Measurements from ENCODE around the gene MYO3B. TPM values are rescaled to one million over a fixed set of nuclear protein-coding genes. Genes with fewer than 3 reads are reported as not detected.
"Not testable (repeated sequence)": the region's sequence is repeated elsewhere in the genome, so short reads cannot be mapped to it uniquely, and the experiment has no call there.

MYO3B gene
- total RNA-seq, 1 donor from 2014 or later = 14.1 TPM

DNA sequence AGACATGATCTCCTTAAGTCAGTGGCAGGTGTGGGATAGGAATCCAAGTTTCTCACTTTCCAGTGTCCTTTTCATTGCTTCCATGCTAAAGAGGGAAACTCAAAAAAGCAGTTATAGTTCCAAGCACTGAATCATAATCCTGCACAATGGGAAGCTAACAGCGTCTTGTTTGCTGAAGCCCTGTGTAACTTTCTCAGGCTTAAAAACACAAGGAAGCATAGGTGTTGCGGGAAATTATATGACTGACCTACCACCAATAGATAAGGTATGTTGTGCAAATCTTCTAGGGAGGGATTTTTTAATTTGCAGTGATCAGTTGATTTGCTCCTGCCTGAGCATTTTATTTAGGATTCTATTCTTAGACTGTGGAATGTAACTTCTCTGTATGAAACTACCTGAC lies 250.9 kb downstream of the MYO3B start:
- no peak for DNase-seq (ENCODE audit: low spot score)

DNA sequence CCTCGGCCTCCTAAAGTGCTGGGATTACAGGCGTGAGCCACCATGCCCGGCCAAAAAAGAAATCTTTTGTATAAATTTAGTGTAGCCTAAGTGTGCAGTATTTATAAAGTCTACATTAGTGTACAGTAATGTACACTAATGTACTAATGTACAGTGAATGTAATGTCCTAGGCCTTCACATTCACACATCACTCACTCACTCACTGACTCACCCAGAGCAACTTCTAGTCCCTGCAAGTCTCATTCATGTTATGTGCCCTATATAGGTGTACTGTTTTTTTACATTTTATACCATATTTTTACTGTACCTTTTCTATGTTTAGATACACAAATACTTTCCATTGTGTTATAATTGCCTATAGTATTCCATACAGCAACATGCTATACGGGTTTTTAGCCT lies 254.9 kb downstream of the MYO3B start:
- DNase-seq (ENCODE audit: low spot score) = no peak

DNA sequence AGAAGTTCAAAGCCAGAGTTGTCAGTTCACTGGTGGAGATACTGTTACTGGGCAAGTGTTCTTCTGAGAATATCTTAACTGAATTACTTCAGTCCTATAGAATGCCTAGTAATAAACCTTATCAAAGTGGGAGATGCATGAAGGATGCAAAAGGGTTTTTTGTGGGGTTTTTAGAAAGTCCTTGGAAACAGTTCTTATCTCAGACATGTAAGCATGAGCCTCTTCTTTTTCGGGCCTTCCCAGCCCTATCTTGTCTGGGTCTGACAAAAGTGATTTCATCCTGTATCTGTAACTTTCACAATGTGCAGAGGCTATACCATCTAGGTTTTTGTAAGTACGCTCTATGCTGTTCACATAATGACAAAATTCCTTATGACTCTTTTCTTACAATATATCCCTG lies 255.5 kb downstream of the MYO3B start:
- DNase-seq (ENCODE audit: low spot score) = no peak

DNA sequence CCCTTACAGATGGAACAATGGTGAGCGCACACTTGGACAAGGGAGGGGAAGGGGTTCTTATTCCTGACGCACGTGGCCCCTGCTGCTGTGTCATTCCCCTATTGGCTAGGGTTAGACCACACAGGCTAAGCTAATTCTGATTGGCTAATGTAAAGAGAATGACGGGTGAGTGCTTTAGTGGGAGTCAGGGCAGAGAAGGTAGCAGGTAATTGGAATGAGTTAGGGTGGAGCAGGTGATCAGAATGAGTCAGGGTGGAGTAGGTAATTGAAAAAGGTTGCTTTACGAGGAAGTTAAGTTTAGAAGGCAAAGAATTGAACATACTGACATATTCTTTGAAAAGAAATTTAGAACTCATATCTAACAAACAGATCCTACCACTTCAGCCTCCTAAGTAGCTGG lies 256.4 kb downstream of the MYO3B start:
- DNase-seq (ENCODE audit: low spot score) = not testable (repeated sequence)

DNA sequence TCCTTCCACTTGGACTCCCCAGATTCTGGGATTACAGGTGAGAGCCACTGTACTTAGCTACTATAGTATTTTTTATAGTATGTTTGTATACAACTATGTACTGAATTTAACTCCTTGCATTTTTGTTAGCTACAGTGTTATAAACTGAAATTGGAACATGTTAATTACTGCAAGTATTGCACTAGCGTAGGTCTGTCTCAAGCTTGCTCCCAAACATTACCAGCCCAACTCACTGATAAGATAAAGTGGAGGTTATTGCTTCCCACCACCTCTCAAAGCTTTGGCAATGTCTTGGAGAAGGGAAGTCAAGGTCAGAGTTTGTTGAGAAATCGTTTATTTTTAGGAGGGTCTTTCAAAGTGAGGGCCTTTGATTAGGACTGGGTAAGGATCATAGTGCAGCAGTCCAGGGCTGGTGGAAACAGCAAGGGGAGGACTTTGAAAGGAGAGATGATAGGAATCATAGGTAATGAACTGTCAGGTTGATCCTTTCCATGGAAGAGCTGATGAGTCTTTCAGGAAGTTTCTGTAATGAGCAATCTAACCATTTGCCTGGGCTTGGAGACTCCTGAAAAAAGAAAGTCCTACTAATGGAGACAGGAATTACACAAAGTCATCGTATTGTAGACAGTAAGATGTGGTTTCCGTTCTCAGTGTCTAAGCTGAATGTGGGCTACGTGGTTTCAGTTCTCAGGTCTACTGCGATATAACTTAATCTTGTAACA lies 257.1 kb downstream of the MYO3B start:
- DNase-seq (ENCODE audit: low spot score) = no peak

DNA sequence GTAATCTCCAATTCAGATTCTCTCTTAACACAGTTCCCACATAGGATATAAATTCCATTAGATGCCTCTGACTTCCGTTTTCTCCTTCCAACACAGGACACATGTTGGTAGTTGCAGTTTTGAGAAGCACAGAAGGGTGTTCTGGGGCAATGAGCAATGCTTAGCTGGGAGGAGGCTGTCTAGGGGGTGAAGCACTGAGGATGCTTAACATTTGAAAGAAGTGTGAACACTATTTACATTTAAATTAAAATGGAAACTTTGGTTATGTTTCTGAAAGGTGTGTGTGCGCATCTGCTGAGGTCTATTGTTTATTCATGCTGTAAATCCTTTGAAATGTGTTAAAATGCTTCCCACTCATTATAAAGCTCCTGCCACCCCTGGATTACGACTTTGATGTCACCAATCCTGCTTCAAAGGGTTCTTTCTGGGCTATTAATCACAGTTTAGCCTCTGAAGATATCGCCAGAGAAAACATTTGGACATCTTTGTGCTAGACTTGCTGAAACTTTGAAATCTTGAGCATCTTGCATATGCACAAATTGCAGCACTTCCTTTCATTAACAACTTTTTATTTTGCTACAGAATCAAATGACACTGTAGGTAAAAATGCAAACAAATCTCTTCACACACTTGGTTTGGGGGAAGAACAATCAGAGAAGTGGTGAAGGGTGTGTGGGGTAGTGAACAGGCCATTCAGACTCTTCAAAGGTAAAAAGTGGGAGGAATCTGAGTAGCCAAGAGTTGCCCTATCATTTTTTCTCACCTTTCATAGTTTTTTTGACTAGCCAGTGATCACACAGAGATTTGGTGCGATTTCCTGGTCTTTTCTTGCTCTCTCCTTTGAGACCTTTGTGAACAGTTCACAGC lies 258.4 kb downstream of the MYO3B start:
- no peak for DNase-seq (ENCODE audit: low spot score)

DNA sequence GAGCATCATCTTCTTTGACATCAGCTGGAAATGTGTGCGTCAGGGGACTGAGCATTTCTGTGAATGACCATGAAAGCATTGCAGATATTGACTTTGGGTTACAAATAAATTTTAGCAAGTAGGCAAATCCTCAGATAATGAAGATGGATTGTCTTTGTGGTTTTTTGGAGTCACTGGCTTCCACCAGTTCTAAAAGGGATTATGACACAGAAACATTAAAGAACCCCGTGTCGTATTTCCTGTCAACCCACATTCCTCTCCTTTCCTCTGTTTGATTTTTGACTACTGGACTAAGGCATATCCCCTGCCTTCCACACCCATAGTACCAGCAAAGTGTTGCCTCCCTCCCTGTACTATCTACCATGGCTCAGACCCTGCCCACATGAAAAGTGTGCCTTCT lies 268.1 kb downstream of the MYO3B start:
- no peak for DNase-seq (ENCODE audit: low spot score)

DNA sequence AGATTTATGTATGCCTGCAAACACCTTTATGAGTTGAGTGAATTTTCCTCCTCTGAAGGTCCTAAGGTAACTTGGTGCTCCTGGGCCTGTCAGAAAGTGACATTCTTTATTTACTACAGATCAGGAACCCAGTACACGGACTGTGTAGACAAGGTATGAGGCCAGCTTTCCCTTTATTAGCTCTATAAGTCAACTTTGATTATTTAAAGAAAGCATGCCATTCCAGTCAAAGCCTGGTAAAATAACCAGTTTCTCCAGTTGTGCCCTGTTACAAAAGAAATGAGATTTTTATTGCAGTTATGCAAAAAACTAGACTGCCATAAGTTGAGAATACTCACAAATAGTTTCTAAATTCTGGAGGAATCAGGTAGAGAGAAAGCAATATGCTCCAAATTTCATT lies 271.1 kb downstream of the MYO3B start:
- DNase-seq (ENCODE audit: low spot score) = no peak

DNA sequence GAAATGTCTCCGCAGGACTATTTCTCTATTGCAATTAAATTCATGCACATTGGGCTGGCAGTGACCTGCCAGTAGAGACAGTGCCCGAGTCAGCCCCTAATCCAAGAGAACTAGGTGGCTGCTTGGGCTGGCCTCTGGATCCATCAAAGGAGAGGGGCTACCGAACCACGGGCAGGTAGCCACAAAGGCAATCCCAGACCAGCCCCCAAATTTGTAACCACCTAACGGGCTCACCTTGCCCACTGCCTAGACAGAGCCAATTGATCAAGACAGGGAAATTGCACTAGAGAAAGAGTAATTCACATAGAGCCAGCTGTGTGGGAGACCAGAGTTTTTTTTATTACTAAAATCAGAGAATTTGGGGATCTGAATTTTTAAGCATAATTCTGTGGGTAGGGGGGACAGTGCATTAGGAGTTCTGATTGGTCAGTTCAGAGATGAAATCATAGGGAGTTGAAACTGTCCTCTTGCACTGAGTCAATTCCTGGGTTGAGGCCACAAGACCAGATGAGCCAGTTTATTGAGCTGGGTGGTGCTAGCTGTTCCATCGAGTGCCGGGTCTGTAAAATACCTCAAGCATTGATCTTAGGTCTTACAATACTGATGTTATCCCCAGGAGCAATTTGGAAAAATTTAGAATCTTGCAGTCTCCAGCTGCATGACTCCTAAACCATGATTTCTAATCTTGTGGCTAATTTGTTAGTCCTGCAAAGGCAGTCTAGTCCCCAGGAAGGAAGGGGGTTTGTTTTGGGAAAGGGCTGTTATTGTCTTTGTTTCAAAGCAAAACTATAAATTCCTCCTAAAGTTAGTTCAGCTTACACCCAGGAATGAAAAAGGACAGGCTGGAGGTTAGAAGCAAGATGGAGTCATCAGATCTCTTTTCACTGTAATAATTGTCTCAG lies 276.8 kb downstream of the MYO3B start:
- no peak for DNase-seq (ENCODE audit: low spot score)

DNA sequence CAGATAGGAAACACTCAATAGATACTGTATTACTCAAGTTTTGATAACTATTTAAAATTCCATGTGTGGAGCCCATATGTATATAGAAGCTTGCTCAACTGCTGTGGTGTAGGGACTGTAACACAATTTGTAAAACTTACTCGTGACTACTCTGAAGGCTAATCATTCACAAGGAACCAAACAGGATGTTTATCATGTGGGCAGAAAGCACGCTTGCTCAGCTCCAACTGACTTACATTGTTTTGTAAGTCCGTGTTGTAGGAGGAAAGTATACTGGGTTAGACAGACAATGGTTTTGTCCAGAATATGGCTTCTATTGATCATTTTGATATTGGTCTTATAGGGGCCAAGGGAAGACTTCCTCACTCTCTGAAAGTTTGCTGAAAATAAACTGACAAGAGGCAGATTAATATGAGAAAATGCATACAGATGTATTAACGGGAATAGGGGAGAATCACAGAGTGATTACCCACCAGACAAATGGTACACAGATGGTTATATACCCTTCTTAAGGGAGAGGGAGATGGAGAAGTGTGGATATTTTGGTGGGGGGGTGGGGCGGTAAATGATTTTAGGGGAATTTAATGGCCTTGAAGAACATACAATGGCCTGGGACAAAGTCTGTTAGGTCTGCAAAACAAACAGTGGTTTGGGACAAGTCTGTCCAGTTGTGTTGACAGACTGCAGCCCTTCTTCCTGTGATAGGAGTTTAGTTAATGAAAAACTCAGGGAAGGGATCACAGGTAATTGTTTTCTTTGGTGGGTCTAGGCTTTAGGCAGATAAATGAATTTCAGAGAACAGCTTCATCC lies 277.9 kb downstream of the MYO3B start:
- DNase-seq (ENCODE audit: low spot score) = no peak

DNA sequence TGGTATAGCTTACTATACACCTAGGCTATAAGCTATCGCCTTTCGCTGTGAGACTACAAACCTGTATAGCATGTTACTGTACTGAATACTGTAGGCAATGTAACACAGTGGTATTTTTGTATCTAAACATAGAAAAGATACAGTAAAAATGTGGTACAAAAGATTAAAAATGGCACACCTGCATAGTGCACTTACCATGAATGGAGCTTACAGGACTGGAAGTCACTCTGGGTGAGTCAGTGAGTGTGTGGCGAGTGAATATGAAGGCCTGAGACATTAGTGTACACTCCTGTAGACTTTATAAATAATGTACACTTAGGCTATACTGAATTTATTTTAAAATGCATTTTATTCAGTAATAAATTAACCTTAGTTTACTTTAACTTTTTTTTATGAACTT lies 279.0 kb downstream of the MYO3B start:
- no peak for DNase-seq (ENCODE audit: low spot score)

DNA sequence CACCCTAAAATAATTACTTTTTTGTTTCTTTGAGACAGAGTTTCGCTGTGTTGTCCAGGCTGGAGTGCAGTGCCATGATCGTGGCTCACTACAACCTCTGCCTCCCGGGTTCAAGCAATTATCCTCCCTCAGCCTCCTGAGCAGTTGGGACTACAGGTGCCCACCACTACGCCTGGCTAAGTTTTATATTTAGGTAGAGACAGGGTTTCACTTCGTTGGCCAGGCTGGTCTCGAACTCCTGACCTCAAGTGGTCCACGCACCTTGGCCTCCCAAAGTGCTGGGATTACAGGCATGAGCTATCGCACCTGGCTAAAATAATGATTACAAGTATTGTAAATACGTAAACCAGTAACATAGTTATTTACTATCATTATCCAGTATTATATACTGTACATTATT lies 279.8 kb downstream of the MYO3B start:
- DNase-seq (ENCODE audit: low spot score) = no peak

DNA sequence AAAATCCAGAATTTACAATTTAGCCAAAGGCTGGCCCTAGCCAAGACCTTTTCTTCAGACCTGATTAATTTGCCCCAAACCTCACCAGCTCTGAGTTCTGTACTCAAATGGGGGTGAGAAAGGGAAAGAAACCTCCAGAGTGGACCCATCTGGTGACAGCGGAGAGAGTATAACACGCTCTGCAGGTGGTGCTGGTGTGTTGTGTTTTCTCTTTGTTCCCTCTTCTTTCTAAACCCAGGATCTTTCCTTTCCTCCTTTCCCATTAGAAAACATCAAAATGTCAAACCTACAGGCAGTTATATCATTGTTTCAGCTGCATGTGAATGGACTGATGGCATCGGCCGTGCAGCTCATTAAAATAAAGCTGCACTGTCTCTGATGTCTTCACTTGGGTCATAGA lies 283.9 kb downstream of the MYO3B start:
- no peak for DNase-seq (ENCODE audit: low spot score)

DNA sequence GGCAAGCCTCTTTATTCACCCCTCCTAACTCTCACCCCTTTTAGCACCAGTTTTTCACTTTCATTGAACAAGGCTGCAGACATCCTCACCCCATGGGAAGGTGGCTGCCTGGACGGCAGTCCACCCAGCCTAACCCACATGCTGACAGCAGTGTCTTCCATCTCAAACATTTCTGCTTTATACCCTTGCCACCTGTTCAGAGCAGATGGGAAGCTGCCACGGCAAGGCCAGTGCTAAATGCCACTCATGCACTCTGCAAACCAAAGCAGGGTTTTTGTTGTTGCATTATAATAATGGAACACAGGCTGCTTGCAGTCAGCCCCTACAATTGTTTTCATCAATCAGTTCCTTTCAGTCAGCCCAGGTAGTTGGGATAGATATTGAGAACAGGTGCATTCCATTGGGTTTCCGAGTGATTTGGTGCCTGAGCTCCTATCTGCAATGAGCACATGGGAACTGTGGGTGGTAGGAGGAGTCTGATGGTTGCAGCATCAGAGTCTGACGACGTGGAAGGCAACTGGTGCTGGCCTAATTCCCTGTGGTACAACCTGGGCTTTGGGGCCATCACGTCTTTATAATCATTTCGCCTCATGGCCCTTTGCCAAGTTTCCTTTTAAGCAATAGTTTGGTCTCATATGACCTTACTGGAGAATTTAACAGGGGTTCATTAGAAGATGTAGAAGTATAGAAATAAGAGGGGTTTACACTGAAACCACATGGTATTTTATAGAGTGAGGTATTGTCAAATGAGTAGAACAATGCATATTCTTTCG lies 284.7 kb downstream of the MYO3B start:
- no peak for DNase-seq (ENCODE audit: low spot score)

DNA sequence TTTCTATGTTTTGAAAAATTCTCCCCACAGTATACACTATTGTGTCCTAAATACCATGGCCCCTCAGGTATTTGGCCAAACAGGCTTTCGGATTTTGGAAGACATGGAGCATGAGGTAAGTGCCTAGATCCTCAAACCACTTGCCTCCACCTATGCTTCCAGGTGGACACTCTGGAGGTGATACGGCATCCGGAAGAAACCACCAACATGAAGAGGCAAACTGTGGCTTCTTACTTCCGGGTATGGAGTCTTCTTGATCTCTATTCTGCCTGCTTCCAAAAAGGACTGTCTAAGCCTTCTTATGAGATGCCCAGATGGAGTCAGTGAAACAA lies 285.2 kb downstream of the MYO3B start:
- no peak for DNase-seq (ENCODE audit: low spot score)

DNA sequence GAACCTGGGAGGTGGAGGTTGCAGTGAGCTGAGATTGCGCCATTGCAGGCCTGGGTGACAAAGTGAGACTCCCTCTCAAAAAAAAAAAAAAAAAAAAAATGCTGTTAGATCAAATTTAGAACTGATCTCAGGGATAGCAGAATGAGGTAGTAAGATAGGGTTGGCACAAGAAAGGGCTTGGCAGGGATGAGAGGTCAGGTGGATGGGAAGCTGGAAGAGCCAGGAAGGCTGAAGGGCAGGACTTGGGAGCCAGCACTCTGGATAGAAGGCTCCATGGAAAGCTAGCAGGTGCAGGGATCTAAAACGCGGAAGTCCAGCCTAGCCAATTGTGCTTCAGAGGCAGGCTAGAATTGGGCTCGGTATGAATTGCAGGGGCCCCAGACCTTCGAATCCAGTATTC lies 286.3 kb downstream of the MYO3B start:
- DNase-seq (ENCODE audit: low spot score) = no peak

DNA sequence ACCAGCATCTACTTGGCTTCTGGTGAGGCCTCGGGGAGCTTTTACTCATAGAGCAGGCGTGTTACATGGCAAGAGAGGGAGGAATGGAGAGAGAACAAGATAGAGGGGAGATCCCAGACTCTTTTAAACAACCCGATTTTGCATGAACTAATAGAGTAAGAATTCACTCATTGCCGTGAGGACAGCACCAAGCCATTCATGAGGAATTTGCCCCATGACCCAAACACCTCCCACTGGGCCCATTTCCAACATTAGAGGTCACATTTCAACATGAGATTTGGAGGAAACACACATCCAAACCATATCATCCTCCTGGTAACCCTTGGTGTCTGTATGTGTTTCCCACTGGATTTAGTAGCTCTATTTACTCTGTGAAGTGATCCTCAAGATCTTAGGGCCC lies 287.3 kb downstream of the MYO3B start:
- DNase-seq (ENCODE audit: low spot score) = no peak

DNA sequence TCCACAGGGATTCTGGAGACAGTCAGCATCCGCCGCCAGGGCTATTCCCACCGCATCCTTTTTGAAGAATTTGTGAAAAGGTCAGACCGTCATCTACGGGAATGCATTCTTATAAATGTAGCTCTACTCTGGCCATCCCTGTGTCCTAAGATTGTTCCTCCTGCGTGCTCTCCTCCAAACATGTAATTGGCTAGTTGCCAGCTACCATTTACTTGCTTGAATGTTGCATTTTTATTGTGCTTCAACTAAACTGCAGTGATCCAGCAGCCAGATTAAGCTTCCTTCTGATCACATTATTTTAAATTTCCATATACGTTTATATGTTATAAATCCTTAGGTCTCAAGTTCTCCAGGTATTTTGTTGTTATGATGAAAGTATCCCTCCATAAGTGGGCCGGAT lies 288.7 kb downstream of the MYO3B start:
- no peak for DNase-seq (ENCODE audit: low spot score)

DNA sequence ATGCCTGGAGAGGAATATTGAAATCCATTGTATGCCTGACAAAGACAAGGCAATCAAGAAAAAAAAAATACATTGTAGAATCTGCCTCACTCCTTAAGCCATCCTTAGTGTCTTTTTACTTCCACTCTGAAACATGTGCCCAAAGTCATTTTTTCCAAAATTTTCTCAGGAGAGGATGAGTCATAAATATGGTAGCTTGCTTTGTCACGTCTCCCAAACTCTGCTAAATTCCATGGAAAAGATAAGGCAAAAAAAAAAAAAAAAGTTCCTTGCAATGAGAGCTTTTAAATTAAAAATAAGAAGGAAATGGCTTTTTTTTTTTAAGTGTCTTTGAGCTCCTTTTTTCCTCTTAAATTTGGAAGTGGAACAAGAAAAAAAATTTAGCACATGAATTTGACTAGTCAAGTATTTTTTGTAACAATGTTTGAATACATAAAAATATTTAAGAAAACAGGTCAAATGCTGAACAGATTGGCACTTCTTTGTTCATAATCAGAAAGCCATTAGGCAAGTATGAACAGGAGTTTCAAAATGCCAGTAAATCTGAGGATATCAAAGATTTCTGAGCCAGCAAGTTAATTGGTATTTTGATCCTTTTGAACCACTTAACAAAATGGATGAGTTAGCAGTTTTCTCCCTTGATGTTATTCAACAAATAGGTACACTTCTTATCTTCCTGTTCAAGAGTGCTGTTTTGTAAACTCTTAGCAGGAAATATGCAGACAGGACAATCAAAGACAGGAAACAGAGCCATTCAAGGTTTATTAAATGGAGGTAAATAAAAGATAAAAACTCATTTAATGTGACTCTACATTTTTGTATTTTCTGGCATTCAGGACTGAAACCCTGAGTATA lies 289.8 kb downstream of the MYO3B start:
- no peak for DNase-seq (ENCODE audit: low spot score)

DNA sequence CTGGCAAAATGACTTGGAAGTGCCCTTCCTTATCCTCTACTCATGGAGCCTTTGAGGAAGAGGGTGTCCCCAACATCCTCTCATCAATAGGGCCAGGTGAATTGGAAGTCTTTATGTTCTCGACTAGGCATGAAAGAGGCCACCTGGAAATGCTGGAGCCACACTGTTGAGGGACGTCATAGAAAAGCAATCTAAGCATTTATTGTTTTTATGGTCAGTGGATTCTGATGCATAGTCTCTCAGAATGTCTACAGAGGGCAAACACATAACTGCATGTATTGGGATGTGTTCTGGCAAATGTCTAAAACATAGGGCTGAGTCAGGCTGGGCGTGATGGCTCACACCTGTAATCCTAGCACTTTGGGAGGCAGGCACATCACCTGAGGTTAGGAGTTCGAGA lies 290.6 kb downstream of the MYO3B start:
- DNase-seq (ENCODE audit: low spot score) = no peak

Measured in ureter (tissue), 1 donor.